GM12878 (cell line): ENCODE results near the gene COL11A2. TPM values are rescaled to one million over a fixed set of nuclear protein-coding genes. Genes with fewer than 3 reads are reported as not detected.
A peak's percentile ranks its signal among the peaks of the same experiment; 100 is the strongest.

Experiments used
- BCL11A ChIP-seq: IDR thresholded peaks from 2 replicates; pipeline ENCODE4 v1.6.1; 2011; ENCODE audit warnings: low read depth, low read length
- EP300 ChIP-seq, 2 experiments: fragments of 150-350 bp in 1 of 2; IDR thresholded peaks; 2 replicates each; pipeline ENCODE4 v1.6.1; 2011 to 2012; ENCODE audit warnings: low read depth in 2 of 2, low read length in 2 of 2, borderline replicate concordance in 1 of 2, improper control_type of control experiment in 1 of 2, inconsistent platforms in 1 of 2; ENCODE audit not compliant: control insufficient read depth in 1 of 2
- GATAD2B ChIP-seq: fragments of 450-650 bp; conservative IDR thresholded peaks from 2 replicates; pipeline ENCODE4 v1.6.1; 2017; ENCODE audit warnings: low read depth, mild to moderate bottlenecking, moderate library complexity
- HDAC2 ChIP-seq: fragments of 200-600 bp; sonication (generic); IDR thresholded peaks from 2 replicates; pipeline ENCODE4 v1.6.1; 2017
- IRF3 ChIP-seq: fragments of 450-650 bp; IDR thresholded peaks from 2 replicates; pipeline ENCODE4 v1.6.1; 2014; ENCODE audit warnings: mild to moderate bottlenecking
- IRF4 ChIP-seq: IDR thresholded peaks from 2 replicates; pipeline ENCODE4 v1.6.1; 2011; ENCODE audit warnings: low read depth, low read length
- KLF5 ChIP-seq: fragments of 450-650 bp; IDR thresholded peaks from 2 replicates; pipeline ENCODE4 v1.6.1; 2014; ENCODE audit warnings: mild to moderate bottlenecking; ENCODE audit not compliant: partially characterized antibody
- MEF2A ChIP-seq: IDR thresholded peaks from 2 replicates; pipeline ENCODE4 v1.6.1; 2011; ENCODE audit warnings: low read depth, mild to moderate bottlenecking, low read length, moderate library complexity; ENCODE audit not compliant: insufficient read depth
- MEF2B ChIP-seq: fragments of 450-650 bp; IDR thresholded peaks from 2 replicates; pipeline ENCODE4 v1.6.1; 2018; ENCODE audit warnings: mild to moderate bottlenecking, moderate library complexity; ENCODE audit not compliant: partially characterized antibody, poor library complexity, severe bottlenecking
- MXI1 ChIP-seq: fragments of 150-350 bp; IDR thresholded peaks from 2 replicates; pipeline ENCODE4 v1.6.1; 2011; ENCODE audit warnings: low read depth, mild to moderate bottlenecking, inconsistent platforms, low read length, improper control_type of control experiment
- RAD21 ChIP-seq: IDR thresholded peaks from 2 replicates; pipeline ENCODE4 v1.6.1; 2011; ENCODE audit warnings: mild to moderate bottlenecking, low read depth, low read length, moderate library complexity; ENCODE audit not compliant: insufficient read depth
- RUNX3 ChIP-seq: IDR thresholded peaks from 2 replicates; pipeline ENCODE4 v1.6.1; 2012; ENCODE audit warnings: low read length, inconsistent platforms
- SMARCA5 ChIP-seq: fragments of 450-650 bp; IDR thresholded peaks from 2 replicates; pipeline ENCODE4 v1.6.1; 2017; ENCODE audit warnings: mild to moderate bottlenecking
- SMC3 ChIP-seq: IDR thresholded peaks from 2 replicates; pipeline ENCODE4 v1.6.1; 2011; ENCODE audit warnings: low read length, improper control_type of control experiment, borderline replicate concordance
- STAT1 ChIP-seq: fragments of 450-650 bp; conservative IDR thresholded peaks from 2 replicates; pipeline ENCODE4 v1.6.1; 2014; ENCODE audit warnings: antibody characterized with exemption, mild to moderate bottlenecking
- SUPT20H ChIP-seq: IDR thresholded peaks from 2 replicates; pipeline ENCODE4 v1.6.1; 2011; ENCODE audit warnings: low read depth, mild to moderate bottlenecking, low read length, moderate library complexity, borderline replicate concordance; ENCODE audit not compliant: control insufficient read depth
- YBX1 ChIP-seq: fragments of 450-650 bp; IDR thresholded peaks from 2 replicates; pipeline ENCODE4 v1.6.1; 2016; ENCODE audit warnings: antibody characterized with exemption
- ZBED1 ChIP-seq: IDR thresholded peaks from 2 replicates; pipeline ENCODE4 v1.6.1; 2016; ENCODE audit warnings: borderline replicate concordance
- ZBTB40 ChIP-seq: fragments of 450-650 bp; IDR thresholded peaks from 2 replicates; pipeline ENCODE4 v1.6.1; 2016; ENCODE audit warnings: mild to moderate bottlenecking, moderate library complexity, borderline replicate concordance
- ZNF24 ChIP-seq: fragments of 450-650 bp; IDR thresholded peaks from 2 replicates; pipeline ENCODE4 v1.6.1; 2017; ENCODE audit warnings: antibody characterized with exemption, mild to moderate bottlenecking
- polyA plus RNA-seq, 11 experiments: library from polyadenylated mRNA; depleted of rRNA in 4 of 11; unstranded in 6 of 11; stranded (reverse) in 5 of 11; fragments of >200 nt; fragmentation: Nextera tagmentation in 4 of 11; fragmentation: Illumina TruSeq in 1 of 11; extraction: Ambion mirVana in 4 of 11; extraction: Trizol in 1 of 11; gene quantifications; 1 replicate in 1 of 11; 2 replicates in 10 of 11; pipeline versions ENCODE4 v1.2.1 to v1.2.3, GENCODE V29; 2011 to 2016; ENCODE audit warnings: inconsistent platforms in 2 of 11, missing spikeins in 2 of 11, low read depth in 1 of 11
- total RNA-seq, 4 experiments: library from RNA; depleted of rRNA in 3 of 4; stranded (reverse); fragments of >200 nt in 3 of 4; fragmentation: Illumina TruSeq in 1 of 4; extraction: Trizol in 1 of 4; gene quantifications; 2 replicates each; pipeline versions ENCODE4 v1.2.1 to v1.2.3, GENCODE V29; 2013 to 2021

COL11A2 gene
- total and polyA plus RNA-seq, 10 of the 15 experiments (the other 5 are each of a cell fraction or from before 2014, with no cell fraction given): 0.03 to 0.83 (median 0.22) TPM; not detected in 1

GRCh38 chr6:33200219-33201146 is 8.2 kb upstream of the COL11A2 start, which contains the start of the genes RXRB and SLC39A7 (continued):
- TF ChIP-seq SMC3 (no peak), SUPT20H (no peak), RAD21 (no peak), KLF5 (peak; percentile 20), IRF3 (peak; percentile 34; the same call in 1 of the 2 replicates), BCL11A (no peak), STAT1 (peak; percentile 93; the same call in 1 of the 2 replicates), IRF4 (no peak), ZBTB40 (peak; percentile 73; the same call in 1 of the 2 replicates), MEF2B (no peak), YBX1 (no peak), HDAC2 (no peak), GATAD2B (0 out of 2 replicates have a peak, but pooled peaks have one; percentile 39), ZBED1 (no peak; the same call in 1 of the 2 replicates), MEF2A (no peak), RUNX3 (no peak), MXI1 (peak; percentile 79; the same call in 1 of the 2 replicates), SMARCA5 (peak; percentile 73; the same call in 1 of the 2 replicates), ZNF24 (no peak), EP300 (IDR thresholded peaks at IDR 0.05; ENCODE audit: borderline replicate concordance in 1 of 2, control insufficient read depth in 1 of 2, low read depth in 2 of 2, low read length in 2 of 2) (peak in 1 of 2 experiments; percentile 12; a peak in 1 of 4 replicates)
